WI38 (cell line): ENCODE results near the gene IQSEC1.

Experiments used
- H3K4me3 ChIP-seq: 2 replicates; pipeline ENCODE4 v1.5.1; 2011; ENCODE audit warnings: low read depth, mild to moderate bottlenecking, control low read depth, low read length
- TF ChIP-seq, protein P1 (sequence below): IDR thresholded peaks from 2 replicates; pipeline ENCODE4 v1.5.1; 2012; ENCODE audit warnings: low read depth, mild to moderate bottlenecking, control low read depth, low read length

Gene IQSEC1

DNA sequence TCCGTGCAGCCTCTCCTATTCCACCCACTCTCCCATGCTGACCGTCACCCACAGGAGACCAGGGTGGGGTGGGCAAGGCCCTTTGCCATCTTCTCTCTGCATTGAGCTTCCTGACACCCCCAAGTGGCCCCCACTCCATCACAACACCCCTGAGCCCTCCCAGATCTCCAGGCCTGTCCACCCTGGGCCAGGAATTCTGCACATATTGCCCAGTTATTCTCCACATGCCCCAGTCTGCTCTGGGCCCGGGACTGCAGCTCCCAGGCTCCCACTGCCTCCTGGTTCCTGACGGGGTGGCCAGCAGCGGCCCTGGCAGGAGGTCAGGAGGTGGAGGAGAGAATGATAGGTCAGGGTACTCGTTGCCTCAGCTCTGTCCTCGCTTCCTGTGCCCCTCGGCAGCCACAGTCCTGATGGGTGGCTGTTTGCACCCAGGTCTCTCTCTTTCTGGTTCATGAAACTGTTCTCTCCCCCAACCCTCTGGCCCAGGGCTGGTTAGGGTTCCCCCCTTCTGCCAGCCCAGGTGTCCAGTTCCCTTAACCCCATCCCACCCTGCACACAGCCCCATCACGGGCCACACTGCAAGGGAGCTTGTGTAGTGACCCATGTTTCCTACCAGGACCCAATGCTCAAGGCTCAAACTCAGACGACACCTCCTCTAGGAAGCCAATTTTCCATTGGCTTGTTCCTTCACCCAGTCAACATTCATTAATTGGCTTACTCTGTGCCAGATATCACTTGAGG, 47.3 kb downstream of the IQSEC1 start:
- TF ChIP-seq, protein P1, sequence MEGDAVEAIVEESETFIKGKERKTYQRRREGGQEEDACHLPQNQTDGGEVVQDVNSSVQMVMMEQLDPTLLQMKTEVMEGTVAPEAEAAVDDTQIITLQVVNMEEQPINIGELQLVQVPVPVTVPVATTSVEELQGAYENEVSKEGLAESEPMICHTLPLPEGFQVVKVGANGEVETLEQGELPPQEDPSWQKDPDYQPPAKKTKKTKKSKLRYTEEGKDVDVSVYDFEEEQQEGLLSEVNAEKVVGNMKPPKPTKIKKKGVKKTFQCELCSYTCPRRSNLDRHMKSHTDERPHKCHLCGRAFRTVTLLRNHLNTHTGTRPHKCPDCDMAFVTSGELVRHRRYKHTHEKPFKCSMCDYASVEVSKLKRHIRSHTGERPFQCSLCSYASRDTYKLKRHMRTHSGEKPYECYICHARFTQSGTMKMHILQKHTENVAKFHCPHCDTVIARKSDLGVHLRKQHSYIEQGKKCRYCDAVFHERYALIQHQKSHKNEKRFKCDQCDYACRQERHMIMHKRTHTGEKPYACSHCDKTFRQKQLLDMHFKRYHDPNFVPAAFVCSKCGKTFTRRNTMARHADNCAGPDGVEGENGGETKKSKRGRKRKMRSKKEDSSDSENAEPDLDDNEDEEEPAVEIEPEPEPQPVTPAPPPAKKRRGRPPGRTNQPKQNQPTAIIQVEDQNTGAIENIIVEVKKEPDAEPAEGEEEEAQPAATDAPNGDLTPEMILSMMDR: no peak
- H3K4me3 ChIP-seq: no peak overlapping the region

DNA sequence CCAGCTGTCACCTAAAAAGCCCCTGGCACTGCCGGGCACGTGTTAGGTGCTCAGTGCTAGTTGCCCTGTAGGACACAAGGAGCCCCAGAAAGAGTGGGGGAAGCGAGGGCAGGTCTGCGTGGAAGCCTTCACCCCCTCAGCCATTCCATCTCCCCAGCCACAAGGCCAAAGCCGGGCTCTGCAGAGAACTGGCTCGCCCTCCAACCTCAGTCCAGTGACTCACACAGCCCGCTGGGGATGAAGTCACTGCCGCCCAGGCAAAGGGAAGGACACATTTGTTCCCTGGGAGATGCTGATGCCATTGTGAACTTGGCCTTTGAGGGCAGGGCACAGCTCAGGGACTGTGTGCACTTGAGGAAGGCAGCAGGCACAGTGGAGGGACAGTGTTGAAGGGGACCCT, 48.1 kb downstream of the IQSEC1 start:
- no peak overlapping the region for H3K4me3 ChIP-seq
- TF ChIP-seq, protein P1: no peak

DNA sequence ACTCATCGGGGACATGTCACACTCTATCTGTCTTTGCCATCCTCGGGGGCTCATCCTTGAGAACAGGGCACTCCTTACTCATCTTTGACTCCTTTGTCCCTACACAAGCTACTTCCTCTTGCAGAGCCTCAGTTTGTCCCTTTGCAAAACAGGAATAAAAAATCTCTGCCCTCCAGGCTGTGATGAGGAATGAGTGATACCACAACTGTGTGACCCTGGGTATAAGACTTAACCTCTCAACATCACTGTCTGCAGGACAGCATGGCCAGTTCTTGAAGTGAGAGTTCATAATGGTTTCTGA, 48.5 kb downstream of the IQSEC1 start:
- TF ChIP-seq, protein P1: no peak
- no peak overlapping the region for H3K4me3 ChIP-seq

DNA sequence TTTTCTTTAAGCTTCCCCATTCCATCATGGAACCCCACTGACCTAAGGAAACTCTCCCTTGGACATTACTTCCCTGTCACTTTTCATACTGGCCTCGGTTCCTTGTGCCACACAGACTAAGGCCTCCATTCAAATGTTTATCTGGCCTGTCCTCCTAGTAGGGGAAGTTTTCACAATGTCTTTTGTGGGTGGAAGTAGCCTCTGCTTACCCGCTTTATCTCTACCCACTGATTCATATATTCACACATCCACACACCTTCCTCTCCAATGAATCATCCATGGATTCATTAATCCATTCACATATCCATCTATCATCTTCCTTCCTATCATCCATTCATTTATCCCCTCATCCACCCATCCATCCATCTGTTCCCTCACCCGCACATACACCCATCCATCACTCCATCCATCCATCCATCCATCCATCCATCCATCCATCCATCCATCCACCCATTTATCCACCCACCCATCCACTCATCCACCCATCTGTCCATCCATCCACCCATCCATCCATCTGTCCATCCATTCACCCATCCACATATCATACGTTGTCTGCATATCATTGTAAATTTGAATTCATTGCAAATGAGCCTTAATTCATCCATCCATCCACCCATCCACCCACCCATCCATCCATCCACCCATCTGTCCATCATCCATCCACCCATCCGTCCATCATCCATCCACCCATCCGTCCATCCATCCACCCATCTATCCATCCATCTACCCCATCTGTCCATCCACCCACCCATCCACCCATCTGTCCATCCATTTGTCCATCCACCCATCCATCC, 49.1 kb downstream of the IQSEC1 start:
- no peak overlapping the region for H3K4me3 ChIP-seq
- TF ChIP-seq, protein P1: no peak

DNA sequence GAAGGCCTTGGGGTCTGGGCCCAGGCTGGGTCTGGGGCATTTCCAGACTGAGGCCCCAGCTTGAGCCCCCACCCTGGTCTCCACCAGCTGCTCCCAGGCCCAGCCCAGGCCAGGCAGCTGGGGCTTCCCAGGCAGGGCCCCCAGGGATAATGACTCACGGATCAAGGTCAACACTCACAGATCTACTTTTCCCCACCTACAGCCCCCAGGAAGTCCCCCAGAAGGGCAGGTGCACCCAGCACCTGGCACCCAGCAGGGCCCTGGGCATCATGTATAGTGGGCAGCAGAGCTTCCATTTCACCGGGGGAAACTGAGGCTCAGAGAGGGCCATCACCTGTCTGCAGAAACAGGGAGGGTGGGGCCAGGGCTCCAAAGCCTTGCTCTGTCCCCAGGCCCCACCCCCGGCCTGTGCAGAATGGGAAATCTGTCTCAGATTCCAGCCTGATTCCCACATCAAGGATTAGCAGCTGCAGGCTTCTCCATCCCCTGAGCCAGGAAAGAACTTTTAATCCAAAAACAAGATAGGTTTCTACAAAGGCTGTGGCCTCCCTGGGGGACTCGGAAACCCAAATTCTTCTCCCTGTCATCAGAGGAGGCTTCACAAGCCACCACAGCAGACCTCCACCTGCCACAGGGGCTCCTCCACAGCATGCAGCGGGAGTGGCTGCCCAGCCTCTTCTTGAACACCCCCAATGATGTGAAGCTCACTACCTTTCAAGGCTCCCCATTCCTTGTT, 49.8 kb downstream of the IQSEC1 start:
- no peak overlapping the region for H3K4me3 ChIP-seq

DNA sequence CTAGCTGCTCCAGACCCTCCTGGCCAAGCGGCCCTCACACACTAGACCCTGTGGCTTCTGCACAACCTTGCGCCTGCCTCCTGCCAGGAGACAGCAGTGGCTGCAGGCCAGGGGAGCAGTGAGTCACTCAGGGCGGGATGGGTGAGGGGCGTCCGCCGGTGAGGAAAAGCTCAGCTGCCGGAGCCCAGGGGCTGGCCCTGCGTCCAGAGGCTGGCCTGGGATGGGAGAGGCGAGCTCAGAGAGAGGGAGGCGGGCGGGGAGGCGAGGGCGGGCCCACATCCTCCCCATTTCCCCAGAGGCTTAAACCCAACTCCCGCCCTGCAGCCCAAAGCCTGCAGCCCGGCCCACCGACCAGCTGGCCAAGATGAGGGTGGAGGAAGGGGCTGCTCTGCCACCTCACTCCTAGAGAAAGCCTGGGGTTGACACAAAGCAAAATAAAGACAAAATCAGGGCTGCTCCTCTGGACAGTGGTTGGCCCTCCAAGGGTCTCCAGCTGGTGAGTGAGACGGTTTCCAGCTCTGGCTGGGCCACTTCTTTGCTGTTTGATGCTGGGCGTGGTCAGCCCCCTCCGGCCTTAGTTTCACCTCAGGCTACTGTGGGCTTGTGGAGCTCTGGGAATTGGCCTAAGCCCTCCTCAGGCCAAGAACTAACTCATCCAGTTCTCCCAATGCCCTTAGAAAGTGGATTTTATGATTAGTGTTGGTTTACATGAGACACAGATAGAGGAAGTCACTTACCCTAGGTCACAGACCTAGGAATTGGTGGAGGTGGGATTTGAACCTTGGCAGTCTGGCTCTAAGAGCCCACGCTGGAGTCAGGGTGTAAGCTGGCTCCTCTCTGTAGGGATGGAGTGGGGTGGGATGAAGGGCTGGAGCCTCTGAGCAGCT, 50.6 kb downstream of the IQSEC1 start:
- H3K4me3 ChIP-seq: no peak overlapping the region
- TF ChIP-seq, protein P1: no peak

More for the DNA sequence above, 49.8 kb downstream of the IQSEC1 start:
- TF ChIP-seq, protein P1: no peak
